Breast epithelium (tissue), 3 donors: ENCODE measurements around the gene GUCD1.

ENCODE experiments used
- POLR2A ChIP-seq: fragments of 450-650 bp; IDR thresholded peaks from one replicate; pipeline ENCODE4 v1.6.1; 2016; ENCODE audit warnings: antibody characterized with exemption, mild to moderate bottlenecking, moderate library complexity
- TF ChIP-seq, protein P1 (sequence below), 3 donors: fragments of 450-650 bp; IDR thresholded peaks; one replicate each; pipeline ENCODE4 v1.5.1; 2016 to 2017; ENCODE audit warnings: antibody characterized with exemption in 3 of 3, mild to moderate bottlenecking in 3 of 3, moderate library complexity in 3 of 3

- TF ChIP-seq, protein P1, sequence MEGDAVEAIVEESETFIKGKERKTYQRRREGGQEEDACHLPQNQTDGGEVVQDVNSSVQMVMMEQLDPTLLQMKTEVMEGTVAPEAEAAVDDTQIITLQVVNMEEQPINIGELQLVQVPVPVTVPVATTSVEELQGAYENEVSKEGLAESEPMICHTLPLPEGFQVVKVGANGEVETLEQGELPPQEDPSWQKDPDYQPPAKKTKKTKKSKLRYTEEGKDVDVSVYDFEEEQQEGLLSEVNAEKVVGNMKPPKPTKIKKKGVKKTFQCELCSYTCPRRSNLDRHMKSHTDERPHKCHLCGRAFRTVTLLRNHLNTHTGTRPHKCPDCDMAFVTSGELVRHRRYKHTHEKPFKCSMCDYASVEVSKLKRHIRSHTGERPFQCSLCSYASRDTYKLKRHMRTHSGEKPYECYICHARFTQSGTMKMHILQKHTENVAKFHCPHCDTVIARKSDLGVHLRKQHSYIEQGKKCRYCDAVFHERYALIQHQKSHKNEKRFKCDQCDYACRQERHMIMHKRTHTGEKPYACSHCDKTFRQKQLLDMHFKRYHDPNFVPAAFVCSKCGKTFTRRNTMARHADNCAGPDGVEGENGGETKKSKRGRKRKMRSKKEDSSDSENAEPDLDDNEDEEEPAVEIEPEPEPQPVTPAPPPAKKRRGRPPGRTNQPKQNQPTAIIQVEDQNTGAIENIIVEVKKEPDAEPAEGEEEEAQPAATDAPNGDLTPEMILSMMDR (IDR thresholded peaks at IDR 0.05), result no peak
- no peak for TF ChIP-seq POLR2A
Observed at GRCh38 chr22:24510637-24511625, 44.0 kb downstream of the GUCD1 start.
